ENCODE measurements around the gene USP48. TPM values are rescaled to one million over a fixed set of nuclear protein-coding genes. Genes with fewer than 3 reads are reported as not detected.
"Not testable (repeated sequence)": the region's sequence is repeated elsewhere in the genome, so short reads cannot be mapped to it uniquely, and the experiment has no call there.

Gene USP48
- total RNA-seq, result 98.1 TPM

- DNase-seq, result peak; percentile 99
These were observed at the start of gene USP48 for GRCh38 chr1:21782868-21783678. Gene USP48, minus strand, starts transcription at chr1:21783149. Its CDS starts 192 bp downstream, at chr1:21782957.

GRCh38 chr1:21831454-21831970 is 48.6 kb upstream of the USP48 start:
- no peak for DNase-seq

DNA sequence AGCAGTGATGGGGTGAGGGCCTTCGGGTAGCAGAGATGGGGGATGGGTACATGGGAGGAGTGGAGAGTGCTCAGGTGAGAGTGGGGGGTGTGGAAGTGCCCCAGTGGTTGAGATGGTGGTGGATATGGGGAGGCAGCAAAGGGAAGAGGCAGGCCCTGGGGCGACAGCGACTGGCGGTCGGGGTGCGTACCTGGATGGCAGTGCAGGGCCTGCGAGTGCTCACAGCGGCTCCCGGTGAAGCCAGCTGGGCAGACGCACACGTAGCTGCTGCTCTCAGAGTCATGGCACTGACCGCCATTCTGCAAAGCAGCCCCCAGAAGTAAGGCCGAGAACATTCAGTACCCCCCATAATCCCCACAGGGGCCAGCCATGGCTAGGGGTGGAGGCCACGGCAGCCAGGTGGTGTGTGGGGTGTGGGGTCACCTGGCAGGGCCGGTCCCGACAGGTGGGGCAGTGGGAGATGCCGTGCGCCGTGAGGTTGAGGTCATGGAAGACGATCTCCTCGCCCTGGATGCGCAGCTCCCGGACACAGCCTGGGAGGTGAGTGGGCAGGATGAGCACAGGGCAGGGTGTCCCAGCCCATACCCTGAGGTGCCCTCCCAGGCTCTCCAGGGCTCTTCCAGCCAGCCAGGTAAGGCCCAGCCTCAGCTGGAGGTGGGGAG is 48.0 kb upstream of the USP48 start:
- DNase-seq, result no peak

DNA sequence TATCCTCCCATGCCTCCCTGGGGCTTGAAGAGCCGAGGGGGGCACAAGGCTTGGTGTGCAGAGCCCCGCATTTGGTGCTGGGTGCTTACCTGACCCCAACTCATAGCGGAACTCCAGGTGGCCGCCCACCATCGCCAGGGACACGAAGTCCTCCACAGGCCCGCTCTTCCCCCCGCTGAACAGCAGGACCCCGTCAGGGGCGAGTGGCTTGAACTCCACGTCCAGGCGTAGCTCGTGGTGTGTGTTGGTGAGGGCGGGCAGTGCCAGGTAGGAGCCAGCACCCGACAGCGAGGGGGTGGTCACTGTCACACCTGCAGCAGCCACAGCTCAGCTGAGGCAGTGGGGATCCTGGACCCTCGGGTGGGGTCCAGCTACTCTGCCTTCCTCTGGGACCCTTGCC is 46.3 kb upstream of the USP48 start:
- no peak for DNase-seq

DNA sequence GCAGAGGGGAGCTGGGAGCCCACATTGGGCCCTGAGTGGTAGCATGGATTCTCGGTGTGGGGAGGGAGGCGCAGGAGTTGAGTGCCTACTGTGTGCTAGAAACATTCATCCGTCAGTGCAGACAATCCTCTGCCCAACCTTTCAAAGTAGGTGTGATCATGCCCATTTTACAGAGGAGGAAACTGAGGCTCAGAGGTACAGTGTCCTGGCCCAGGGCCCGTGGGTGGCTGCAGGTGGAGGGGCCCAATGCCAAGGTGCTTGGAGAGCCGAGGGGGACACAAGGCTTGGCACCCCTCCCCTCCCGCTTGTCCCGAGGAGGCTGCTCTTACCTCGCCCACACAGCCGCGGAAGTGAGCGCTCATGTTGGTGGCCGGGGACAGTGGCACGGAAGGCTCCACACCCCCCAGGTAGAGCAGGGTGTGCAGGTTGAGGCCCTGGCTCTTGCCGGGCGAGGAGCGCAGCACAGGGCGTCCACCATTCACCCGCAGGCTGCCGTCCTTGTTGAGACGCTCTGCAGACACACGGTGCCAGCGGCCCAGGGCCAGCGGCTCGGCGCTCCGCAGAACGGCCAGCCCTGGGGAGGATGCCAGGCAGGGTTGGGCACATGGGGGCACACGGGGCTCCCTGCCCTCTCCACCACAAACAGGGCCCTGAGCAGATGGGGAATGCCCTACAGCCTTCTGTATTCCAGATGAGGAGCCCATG is 45.7 kb upstream of the USP48 start:
- DNase-seq, result no peak

- DNase-seq, result no peak
These were observed 45.1 kb upstream of the USP48 start for GRCh38 chr1:21828075-21828474.

- DNase-seq, result no peak
These were observed 44.3 kb upstream of the USP48 start for GRCh38 chr1:21827141-21827679.

DNA sequence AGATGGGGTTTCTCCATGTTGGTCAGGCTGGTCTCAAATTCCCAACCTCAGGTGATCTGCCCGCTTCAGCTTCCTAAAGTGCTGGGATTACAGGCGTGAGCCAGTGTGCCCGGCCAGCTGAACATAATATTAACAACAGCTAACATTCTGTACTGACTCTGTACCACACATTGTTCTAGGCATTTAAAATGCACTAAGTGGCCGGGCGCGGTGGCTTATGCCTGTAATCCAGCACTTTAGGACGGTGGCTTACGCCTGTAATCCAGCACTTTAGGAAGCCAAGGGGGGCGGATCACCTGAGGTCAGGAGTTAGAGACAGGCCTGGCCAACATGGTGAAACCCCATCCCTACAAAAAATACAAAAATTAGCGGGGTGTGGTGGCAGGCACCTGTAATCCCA is 43.7 kb upstream of the USP48 start:
- not testable (repeated sequence) for DNase-seq

GRCh38 chr1:21825393-21825792 is 42.4 kb upstream of the USP48 start:
- DNase-seq, result no peak

GRCh38 chr1:21824926-21825325 is 42.0 kb upstream of the USP48 start:
- DNase-seq, result no peak

DNA sequence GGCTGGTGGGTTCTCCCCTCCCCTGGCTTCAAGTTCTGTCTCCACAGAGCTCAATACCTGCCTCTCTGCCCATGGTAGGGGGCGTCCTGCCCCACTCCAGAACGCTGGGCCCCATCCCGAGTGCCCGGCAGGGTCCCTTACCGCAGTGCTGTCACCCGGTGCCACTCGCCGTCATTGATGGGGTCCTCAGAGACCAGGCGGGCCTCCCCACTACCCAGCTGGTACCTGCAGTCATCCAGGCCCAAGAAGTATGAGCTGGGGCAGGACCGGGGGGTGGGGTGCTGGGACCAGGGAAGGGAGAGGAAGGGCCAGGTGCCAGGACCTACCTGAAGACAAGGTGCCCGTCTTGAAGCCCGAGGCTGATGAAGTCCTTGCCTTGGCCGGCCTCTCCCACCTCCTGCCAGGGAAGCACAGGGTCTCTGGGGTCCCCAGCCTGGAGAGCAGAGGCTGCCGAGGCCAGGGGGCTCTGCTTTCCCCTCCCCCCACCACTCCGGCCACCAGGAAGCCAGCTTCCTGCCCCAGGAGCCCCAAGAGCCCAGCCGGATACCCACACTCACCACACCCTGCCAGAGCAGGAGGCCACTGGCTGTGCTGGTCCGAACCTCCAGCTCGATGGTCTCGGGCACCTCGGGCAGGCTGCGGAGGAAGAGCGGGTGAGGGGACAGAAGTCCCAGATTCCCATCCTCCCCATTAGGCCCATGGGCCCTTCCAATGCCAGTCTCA is 41.2 kb upstream of the USP48 start:
- DNase-seq, result no peak

GRCh38 chr1:21823206-21823979 is 40.4 kb upstream of the USP48 start:
- DNase-seq, result no peak

DNA sequence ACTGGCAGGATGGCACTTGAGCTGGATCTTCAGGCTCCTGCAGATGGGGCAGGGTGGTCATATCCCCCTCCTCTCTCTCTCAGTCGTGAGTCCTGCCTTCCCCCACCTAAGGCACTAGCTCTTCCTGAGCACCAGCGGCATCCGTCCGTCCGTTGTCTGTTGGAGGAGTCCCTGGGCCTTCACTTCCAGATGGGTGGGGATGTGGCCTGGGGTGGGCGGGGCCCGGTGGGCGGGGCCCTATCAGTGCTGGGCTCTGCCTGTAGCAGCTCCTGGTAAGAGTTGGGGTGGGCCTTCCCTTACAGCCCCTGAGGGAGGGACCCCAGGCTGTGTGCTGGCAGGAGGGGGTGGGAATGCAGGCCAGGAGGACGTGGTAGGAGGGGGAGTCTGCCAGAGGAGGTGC is 39.4 kb upstream of the USP48 start:
- no peak for DNase-seq

GRCh38 chr1:21821385-21822019 is 38.6 kb upstream of the USP48 start:
- no peak for DNase-seq

DNA sequence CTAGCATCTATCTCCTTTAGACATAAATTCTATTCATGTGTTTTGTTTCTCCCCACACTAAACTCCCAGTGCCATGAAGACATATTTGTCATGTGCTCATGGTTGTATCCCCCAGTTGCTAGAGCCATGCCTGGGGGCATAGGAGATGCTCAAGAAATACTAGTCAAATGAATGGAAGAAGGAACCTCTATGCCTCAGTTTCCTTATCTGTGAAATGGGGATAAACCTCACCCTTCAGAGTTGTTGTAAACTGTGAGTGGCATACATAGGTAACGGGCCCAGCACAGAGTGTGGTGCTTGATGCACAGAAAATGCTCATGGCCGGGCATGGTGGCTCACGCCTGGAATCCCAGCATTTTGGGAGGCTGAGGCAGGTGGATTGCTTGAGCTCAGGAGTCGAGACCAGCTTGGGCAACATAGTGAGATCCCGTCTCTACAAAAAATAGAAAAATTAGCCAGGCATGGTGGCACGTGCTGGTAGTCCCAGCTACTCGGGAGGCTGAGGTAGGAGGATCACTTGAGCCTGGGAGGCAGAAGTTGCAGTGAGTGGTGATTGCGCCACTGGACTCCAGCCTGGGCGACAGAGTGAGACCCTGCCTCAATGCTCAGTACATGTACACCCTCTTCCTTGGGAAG is 37.8 kb upstream of the USP48 start:
- no peak for DNase-seq

DNA sequence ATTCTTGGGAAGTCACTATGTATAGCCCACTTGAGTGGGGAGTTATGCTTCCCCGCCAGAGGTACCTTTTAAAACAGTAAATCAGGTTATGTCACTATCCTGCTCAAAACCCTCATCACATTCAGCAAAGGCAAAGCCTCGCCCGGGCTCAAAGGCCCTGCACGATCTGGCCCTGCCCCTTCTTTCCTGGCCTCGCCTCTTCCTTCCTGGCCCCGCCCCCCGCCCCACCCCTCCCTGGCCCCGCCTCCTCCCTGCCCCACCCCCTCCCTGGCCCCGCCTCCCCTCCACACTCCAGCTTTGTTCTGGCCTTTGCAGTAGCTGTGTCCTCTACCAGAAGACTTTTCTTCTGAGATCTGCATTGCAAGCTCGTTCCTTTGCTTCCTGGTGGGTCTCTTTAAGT is 35.7 kb upstream of the USP48 start:
- peak; percentile 22 for DNase-seq

- DNase-seq, result no peak
These were observed 33.8 kb upstream of the USP48 start for GRCh38 chr1:21816602-21817302.

- DNase-seq, result peak; percentile 18
These were observed 32.9 kb upstream of the USP48 start for GRCh38 chr1:21815724-21816321.

GRCh38 chr1:21814981-21815582 is 32.1 kb upstream of the USP48 start:
- DNase-seq, result no peak

Data from tongue (tissue), 2 donors.